ENCODE measurements around the gene MARVELD1.

Gene MARVELD1

DNA sequence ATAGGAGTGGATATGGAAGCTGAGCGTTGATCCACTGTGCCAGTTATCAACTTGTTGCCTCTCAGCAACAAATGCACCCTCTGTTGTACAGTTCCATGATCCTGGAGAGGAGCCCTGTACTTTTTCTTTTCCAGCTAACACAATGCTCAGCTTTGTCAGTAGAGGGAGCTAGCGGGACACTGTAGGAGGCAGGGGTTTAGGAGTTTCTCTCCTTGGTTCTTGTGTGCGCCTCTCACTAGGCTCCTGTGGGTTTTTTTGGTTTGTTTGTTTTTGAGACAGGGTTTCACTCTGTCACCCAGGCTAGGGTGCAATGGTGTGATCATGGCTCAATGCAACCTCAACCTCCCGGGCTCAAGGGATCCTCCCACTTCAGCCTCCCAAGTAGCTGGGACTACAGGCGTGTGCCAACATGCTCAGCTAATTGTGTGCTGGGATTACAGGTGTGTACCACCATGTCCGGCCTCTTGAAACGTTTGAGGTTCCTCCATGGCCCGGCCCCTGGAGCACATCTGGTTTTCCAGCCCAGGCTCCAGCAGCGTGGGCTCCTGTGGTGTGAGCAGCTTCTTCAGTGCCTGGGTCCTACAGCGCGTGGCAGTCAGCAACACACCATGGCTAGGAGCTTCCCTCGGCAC lies 12.0 kb upstream of the MARVELD1 start:
- TF ChIP-seq, protein P1, sequence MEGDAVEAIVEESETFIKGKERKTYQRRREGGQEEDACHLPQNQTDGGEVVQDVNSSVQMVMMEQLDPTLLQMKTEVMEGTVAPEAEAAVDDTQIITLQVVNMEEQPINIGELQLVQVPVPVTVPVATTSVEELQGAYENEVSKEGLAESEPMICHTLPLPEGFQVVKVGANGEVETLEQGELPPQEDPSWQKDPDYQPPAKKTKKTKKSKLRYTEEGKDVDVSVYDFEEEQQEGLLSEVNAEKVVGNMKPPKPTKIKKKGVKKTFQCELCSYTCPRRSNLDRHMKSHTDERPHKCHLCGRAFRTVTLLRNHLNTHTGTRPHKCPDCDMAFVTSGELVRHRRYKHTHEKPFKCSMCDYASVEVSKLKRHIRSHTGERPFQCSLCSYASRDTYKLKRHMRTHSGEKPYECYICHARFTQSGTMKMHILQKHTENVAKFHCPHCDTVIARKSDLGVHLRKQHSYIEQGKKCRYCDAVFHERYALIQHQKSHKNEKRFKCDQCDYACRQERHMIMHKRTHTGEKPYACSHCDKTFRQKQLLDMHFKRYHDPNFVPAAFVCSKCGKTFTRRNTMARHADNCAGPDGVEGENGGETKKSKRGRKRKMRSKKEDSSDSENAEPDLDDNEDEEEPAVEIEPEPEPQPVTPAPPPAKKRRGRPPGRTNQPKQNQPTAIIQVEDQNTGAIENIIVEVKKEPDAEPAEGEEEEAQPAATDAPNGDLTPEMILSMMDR (conservative IDR thresholded peaks at IDR 0.05) = peak; percentile 96
- TF ChIP-seq ZFX (IDR thresholded peaks at IDR 0.05) = no peak
- no peak overlapping the region for H3K27ac ChIP-seq

DNA sequence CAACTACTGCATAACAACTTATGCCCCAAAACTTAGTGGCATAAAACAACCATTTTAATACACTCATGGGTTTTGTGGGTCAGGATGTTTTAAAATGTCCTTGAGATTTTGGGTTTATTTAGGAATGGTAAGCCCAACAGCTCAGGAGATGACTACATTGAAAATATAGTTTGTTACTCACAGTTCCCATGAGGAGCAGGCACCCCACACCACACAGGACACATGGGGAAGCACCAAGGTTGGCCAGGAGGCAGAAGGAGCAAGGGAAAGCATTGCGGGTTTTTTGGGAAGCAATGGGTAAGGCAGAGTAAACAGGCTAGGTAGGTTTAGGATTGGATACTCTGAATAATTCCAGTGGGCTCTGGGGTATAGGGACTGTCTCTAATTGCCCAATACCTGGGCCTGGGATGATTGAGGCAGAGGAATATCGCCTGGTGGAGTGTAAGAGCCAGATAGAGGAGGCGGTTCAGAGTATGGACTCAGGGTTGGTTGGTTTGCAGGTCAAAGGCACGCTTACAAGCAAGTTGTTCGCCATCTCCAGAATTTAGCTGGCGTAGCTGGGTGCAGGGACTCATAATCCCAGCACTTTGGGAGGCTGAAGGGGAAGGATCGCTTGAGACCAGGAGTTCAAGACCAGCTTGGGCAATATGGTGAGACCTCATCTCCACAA lies 10.0 kb upstream of the MARVELD1 start:
- no peak for TF ChIP-seq ZFX (IDR thresholded peaks at IDR 0.05)
- TF ChIP-seq, protein P1 (conservative IDR thresholded peaks at IDR 0.05) = no peak
- no peak overlapping the region for H3K27ac ChIP-seq

DNA sequence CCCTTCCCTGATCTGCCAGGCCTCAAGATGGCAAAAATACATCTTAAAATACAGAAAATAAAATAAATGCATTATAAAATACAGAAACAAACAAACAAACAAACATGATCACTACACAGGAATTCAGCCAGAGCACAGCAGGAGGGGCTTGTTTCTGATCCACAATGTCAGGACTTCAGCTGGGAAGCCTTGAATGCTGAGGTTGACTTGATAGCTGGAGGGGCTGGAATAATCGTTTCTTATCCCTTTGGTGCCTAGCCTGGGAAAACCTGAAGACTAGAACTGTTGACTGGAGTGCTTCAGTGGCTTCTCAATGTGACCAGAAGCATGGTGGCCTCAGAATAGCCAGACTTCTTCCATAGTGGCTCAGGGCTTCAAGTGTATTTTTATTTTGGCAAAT lies 9.2 kb upstream of the MARVELD1 start:
- TF ChIP-seq, protein P1 (conservative IDR thresholded peaks at IDR 0.05) = no peak
- no peak for TF ChIP-seq ZFX (IDR thresholded peaks at IDR 0.05)
- no peak overlapping the region for H3K27ac ChIP-seq

DNA sequence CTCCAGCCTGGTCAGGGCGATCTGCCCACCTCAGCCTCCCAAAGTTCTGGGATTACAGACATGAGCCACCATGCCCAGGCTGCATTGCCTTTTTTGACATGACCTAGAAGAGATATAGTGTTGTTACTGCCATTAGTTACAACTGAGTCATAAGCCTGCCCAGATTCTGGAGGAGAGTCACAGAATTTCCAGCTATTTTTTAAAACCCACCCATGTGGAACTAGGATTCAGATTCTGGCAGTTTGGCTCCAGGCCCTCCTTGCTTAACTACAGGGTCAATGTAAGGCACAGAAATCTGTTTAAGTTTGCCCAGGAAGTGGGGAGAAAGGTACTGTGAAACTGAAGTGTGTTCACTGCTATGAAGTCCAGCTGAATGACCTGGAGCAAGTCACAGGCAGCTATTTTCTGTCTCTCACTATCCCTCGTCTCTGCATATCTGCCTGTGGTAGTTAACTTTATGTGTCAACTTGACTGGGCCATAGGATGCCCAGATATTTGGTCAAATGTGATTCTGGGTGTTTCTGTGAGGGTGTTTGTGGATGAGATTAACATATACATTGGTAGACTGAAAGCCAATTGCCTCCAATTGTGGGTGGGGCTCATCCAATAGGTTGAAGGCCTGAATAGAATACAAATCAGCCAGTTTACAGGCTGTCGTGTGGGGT lies 8.4 kb upstream of the MARVELD1 start:
- TF ChIP-seq, protein P1 (conservative IDR thresholded peaks at IDR 0.05) = no peak
- no peak for TF ChIP-seq ZFX (IDR thresholded peaks at IDR 0.05)
- H3K27ac ChIP-seq = no peak overlapping the region

DNA sequence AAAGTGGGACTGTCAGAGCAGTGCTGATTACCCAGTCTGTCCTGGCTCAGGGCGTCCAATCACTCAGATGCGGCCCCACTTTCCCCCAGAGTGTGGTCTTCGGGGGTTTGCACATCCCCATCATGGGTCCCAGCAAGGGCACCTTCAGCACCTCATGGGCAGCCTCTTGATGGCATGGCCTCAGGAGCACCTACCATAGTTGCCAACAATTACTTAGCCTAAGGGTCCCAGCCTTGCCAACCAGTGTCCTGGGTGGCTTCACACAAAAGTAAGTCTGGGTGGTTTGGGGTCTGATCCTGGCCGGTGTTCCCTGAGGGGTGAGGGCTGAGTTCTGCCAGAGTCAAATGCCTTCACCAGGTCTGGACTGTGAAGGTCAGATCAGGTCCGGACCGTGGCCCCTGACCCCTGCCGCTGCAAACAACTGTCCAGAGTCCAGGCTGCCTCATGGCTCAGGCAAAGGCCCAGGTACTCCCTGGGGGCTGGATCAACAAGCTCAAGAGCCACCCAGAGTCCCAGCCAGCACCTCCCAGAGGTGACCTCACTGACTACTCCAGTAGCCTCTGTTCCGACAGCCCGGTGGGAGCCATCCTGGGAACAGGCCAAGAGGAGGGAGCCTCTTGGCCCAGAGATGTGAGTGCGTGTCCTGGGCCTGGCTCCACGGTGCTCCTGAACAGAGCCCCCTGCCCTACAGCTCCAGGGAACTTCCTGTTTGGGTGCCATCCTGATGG lies 6.2 kb upstream of the MARVELD1 start:
- TF ChIP-seq ZFX (IDR thresholded peaks at IDR 0.05) = no peak
- TF ChIP-seq, protein P1 (conservative IDR thresholded peaks at IDR 0.05) = no peak
- no peak overlapping the region for H3K27ac ChIP-seq

DNA sequence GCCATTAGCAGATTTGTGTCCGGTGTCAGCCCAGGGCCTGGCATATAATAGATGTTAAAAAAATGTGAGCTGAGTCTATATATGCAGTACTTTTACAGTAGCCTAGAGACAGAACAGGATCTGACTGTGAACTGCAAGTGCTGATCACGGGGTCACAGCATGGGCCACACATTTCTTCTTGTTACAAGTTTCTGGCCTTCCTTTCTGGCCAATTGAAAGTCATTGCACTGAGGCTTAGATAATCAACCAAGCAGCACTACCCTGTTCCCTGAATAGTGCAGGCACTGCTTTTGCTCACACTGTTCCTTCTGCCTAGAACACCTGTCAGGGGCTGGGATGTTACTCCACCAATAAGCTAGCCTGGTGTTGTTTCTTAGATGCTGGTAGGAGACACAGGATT lies 5.4 kb upstream of the MARVELD1 start:
- TF ChIP-seq ZFX (IDR thresholded peaks at IDR 0.05) = no peak
- TF ChIP-seq, protein P1 (conservative IDR thresholded peaks at IDR 0.05) = no peak
- no peak overlapping the region for H3K27ac ChIP-seq
